Kidney epithelial cell (primary cell): Measurements from ENCODE around the gene UBAC1. TPM values are rescaled to one million over a fixed set of nuclear protein-coding genes. Genes with fewer than 3 reads are reported as not detected.

Experiments used
- DNase-seq: peaks from one replicate; pipeline ENCODE4 v3.0.0-alpha.2; 2010; ENCODE audit warnings: low read depth
- H3K27me3 ChIP-seq: 2 replicates; pipeline ENCODE4 v1.6.0; 2011; ENCODE audit warnings: low read length; ENCODE audit not compliant: control insufficient read depth, insufficient read depth
- H3K36me3 ChIP-seq: 2 replicates; pipeline ENCODE4 v1.5.1; 2011; ENCODE audit warnings: low read length; ENCODE audit not compliant: control insufficient read depth, insufficient read depth
- H3K4me3 ChIP-seq: 2 replicates; pipeline ENCODE4 v1.5.1; 2011; ENCODE audit warnings: low read depth, mild to moderate bottlenecking, control low read depth, low read length
- CTCF ChIP-seq: IDR thresholded peaks from 2 replicates; pipeline ENCODE4 v1.5.1; 2011; ENCODE audit warnings: mild to moderate bottlenecking, moderate library complexity, low read length, control low read depth, inconsistent platforms; ENCODE audit not compliant: insufficient read depth, poor library complexity, severe bottlenecking
- total RNA-seq: library from RNA; depleted of rRNA; stranded (reverse); fragments of >200 nt; gene quantifications from 2 replicates; pipeline ENCODE4 v1.2.3, GENCODE V29; 2015

UBAC1 gene
- total RNA-seq, 1 donor from 2014 or later: 42.6 TPM

GRCh38 chr9:135926402-135927194, 34.6 kb downstream of the UBAC1 start:
- no peak for TF ChIP-seq CTCF
- Histone ChIP-seq H3K4me3 (no peak overlapping the region), H3K27me3 (no peaks in the 10 kb centered on the region), H3K36me3 (no peaks in the 10 kb centered on the region)
- peak; percentile 65 for DNase-seq

GRCh38 chr9:135925496-135926133, 35.6 kb downstream of the UBAC1 start:
- no peak overlapping the region for H3K4me3 ChIP-seq
- no peaks in the 10 kb centered on the region for H3K36me3 ChIP-seq
- no peak for DNase-seq
- no peak for TF ChIP-seq CTCF
- H3K27me3 ChIP-seq: no peaks in the 10 kb centered on the region

- Histone ChIP-seq H3K4me3 (no peak overlapping the region), H3K36me3 (no peaks in the 10 kb centered on the region), H3K27me3 (no peaks in the 10 kb centered on the region)
- no peak for DNase-seq
- TF ChIP-seq CTCF: no peak
Observed at GRCh38 chr9:135924628-135925338, 36.4 kb downstream of the UBAC1 start.

GRCh38 chr9:135923508-135923907, 37.7 kb downstream of the UBAC1 start:
- Histone ChIP-seq H3K27me3 (no peaks in the 10 kb centered on the region), H3K4me3 (no peak overlapping the region), H3K36me3 (no peaks in the 10 kb centered on the region)
- no peak for TF ChIP-seq CTCF
- no peak for DNase-seq

GRCh38 chr9:135921749-135922310, 39.3 kb downstream of the UBAC1 start:
- TF ChIP-seq CTCF: no peak
- H3K4me3 ChIP-seq: no peak overlapping the region
- H3K36me3 ChIP-seq: no peaks in the 10 kb centered on the region
- no peaks in the 10 kb centered on the region for H3K27me3 ChIP-seq
- DNase-seq: no peak
